Smooth muscle cell (in vitro differentiated cells): ENCODE measurements around the gene PCK1. TPM values are rescaled to one million over a fixed set of nuclear protein-coding genes. Genes with fewer than 3 reads are reported as not detected.

Source experiments
- DNase-seq: peaks from one replicate; lab custom pipeline; 2025; ENCODE audit not compliant: unreplicated experiment; lab: John Stamatoyannopoulos, UW
- H2AFZ ChIP-seq: fragments of 200-600 bp; sonication (generic); 2 replicates; pipeline ENCODE4 v1.6.0; 2016; ENCODE audit warnings: antibody characterized with exemption, low read depth, mild to moderate bottlenecking
- H3F3A ChIP-seq: fragments of 200-600 bp; sonication (generic); 2 replicates; pipeline ENCODE4 v1.6.0; 2017; ENCODE audit warnings: antibody characterized with exemption, low read depth
- H3K27ac ChIP-seq: fragments of 200-600 bp; sonication (generic); 2 replicates; pipeline ENCODE4 v1.5.1; 2016; ENCODE audit warnings: low read depth, mild to moderate bottlenecking
- H3K27me3 ChIP-seq: fragments of 200-600 bp; sonication (generic); 2 replicates; pipeline ENCODE4 v1.6.1; 2016; ENCODE audit warnings: low read depth, mild to moderate bottlenecking
- H3K36me3 ChIP-seq: fragments of 200-600 bp; sonication (generic); 2 replicates; pipeline ENCODE4 v1.5.1; 2016; ENCODE audit warnings: low read depth
- H3K4me1 ChIP-seq: fragments of 200-600 bp; sonication (generic); 2 replicates; pipeline ENCODE4 v1.5.1; 2016; ENCODE audit warnings: low read depth
- H3K4me2 ChIP-seq: fragments of 200-600 bp; sonication (generic); 2 replicates; pipeline ENCODE4 v1.6.0; 2016; ENCODE audit warnings: mild to moderate bottlenecking
- H3K4me3 ChIP-seq: fragments of 200-600 bp; sonication (generic); 2 replicates; pipeline ENCODE4 v1.5.1; 2016; ENCODE audit warnings: mild to moderate bottlenecking
- H3K79me2 ChIP-seq: fragments of 200-600 bp; sonication (generic); 2 replicates; pipeline ENCODE4 v1.6.0; 2016; ENCODE audit warnings: low read depth, mild to moderate bottlenecking
- H3K9ac ChIP-seq: fragments of 200-600 bp; sonication (generic); 2 replicates; pipeline ENCODE4 v1.6.0; 2016; ENCODE audit warnings: low read depth
- H3K9me3 ChIP-seq: fragments of 200-600 bp; sonication (generic); replicated peaks from 2 replicates; pipeline ENCODE4 v1.5.1; 2016; ENCODE audit warnings: low read depth
- H4K20me1 ChIP-seq: fragments of 200-600 bp; sonication (generic); 2 replicates; pipeline ENCODE4 v1.6.0; 2016; ENCODE audit warnings: low read depth
- WGBS: methylation state at CpG from one replicate; pipeline ENCODE4 v1.1.7; 2016; ENCODE audit warnings: low lambda C conversion rate; 5-methylcytosine and 5-hydroxymethylcytosine counted together
- polyA plus RNA-seq: library from polyadenylated mRNA; unstranded; fragments of >200 nt; fragmentation: Nextera tagmentation; extraction: Ambion mirVana; gene quantifications from 2 replicates; pipeline ENCODE4 v1.2.1, GENCODE V29; 2016
- total RNA-seq: library from RNA; depleted of rRNA; stranded (reverse); fragments of >200 nt; gene quantifications from 2 replicates; pipeline ENCODE4 v1.2.3, GENCODE V29; 2014
- TF ChIP-seq, protein P1 (sequence below): fragments of 200-600 bp; sonication (generic); IDR thresholded peaks from 2 replicates; pipeline ENCODE4 v1.5.1; 2017; ENCODE audit warnings: borderline replicate concordance, mild to moderate bottlenecking, antibody characterized with exemption; ENCODE audit not compliant: insufficient read depth, poor library complexity, severe bottlenecking

The PCK1 gene
- total and polyA plus RNA-seq, 2 experiments from 2014 or later: not detected

DNA sequence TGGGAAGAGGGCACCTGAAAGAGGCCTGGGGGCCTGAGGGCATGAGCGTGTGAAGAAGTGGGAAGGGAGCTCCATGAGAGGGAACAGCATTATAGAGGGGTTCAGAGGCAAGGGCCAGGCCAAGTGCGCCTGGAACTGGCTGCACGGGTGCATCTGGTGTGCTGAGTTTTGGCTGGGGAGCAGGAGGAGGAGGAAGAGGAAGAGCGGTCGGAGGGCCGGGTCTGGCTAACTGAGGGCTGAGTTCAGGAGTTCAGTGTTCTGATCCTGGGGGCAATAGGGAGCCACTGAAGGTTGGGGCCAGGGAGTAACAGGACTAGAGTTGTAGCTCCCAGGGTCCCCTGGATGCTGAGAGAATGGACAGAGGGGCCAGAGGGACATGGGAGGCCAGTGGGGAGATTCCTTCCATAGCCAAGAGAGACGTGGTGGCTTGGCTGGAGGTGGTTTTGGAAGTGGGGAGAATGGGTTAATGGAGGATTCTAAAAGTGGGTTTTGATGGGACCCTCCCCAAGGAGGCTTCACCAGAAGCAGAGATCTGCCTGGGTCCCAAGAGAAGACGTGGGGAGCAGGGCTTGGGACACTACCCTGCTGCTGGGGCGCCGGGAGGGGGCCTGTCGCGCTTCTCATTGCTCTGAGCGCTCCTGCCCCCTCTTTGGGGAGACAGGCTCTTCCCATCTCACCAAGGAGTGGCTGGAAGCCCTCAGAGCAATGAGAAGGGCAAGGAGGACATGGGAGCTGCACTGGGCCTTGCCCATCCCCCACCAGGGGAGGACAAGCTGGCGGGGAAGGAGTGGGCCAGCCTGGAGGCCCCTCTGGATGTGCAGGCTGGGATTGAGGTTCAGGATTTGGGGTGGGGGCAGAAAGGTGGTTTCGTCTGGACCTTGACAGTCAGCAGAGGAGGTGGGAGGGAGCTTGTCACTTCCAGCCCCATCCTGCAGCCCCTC, 30.6 kb downstream of the PCK1 start:
- H3K79me2 ChIP-seq: no peaks in the 10 kb centered on the region
- WGBS: 90% methylated on average over 14 of the region's 15 CpGs
- H3K4me3 ChIP-seq: no peak overlapping the region

DNA sequence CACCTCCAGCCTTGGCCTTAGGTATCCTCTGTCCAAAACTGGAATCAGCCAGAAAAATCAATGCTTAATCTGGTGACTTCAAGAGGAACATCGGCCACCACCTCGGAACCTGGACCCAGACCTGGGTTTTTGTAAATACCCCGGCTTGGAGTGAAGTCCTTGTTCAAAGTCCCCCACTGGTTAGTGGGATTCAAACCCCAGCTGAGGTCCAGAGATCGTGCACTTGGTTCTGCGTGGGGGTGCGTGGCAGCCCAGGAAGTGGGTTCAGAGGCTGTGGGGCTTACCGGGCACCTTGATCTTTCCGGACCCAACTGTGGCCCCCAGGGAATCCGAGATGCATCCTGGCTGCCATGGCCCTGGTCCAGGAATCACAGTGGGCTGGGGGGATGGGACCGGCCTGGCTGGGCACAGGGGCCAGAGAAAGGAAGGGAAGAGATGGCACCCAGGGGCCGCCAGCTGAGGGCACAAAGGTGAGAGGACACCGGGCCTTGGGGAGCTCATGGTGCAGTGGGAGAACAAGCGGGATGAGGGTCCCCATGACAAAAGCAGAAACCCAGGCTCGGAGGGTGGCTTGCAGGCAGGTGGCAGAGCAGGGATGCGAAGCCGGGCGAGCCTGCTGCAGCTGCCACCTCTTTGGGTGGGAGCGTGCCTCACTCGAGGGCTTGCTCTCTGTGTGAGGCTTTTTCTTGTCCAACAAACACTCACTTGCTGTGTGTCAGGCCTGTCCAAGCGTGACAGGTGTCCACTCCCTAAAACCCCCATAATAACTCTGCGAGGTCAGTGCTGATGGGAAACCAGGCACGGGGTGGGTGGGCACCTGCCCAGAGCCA, 31.6 kb downstream of the PCK1 start:
- Histone ChIP-seq H4K20me1 (no peaks in the 10 kb centered on the region), H3K4me3 (no peak overlapping the region), H3K4me1 (no peaks in the 10 kb centered on the region), H3K4me2 (no peak overlapping the region), H2AFZ (no peak overlapping the region), H3K79me2 (no peaks in the 10 kb centered on the region), H3K27me3 (no peaks in the 10 kb centered on the region), H3K36me3 (no peaks in the 10 kb centered on the region), H3K27ac (no peak overlapping the region), H3K9me3 (no peaks in the 10 kb centered on the region), H3K9ac (no peak overlapping the region), H3F3A (no peaks in the 10 kb centered on the region)
- WGBS: 92% methylated on average over 21 of the region's 22 CpGs
- TF ChIP-seq, protein P1, sequence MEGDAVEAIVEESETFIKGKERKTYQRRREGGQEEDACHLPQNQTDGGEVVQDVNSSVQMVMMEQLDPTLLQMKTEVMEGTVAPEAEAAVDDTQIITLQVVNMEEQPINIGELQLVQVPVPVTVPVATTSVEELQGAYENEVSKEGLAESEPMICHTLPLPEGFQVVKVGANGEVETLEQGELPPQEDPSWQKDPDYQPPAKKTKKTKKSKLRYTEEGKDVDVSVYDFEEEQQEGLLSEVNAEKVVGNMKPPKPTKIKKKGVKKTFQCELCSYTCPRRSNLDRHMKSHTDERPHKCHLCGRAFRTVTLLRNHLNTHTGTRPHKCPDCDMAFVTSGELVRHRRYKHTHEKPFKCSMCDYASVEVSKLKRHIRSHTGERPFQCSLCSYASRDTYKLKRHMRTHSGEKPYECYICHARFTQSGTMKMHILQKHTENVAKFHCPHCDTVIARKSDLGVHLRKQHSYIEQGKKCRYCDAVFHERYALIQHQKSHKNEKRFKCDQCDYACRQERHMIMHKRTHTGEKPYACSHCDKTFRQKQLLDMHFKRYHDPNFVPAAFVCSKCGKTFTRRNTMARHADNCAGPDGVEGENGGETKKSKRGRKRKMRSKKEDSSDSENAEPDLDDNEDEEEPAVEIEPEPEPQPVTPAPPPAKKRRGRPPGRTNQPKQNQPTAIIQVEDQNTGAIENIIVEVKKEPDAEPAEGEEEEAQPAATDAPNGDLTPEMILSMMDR: no peak
- no peak for DNase-seq

More for the DNA sequence above, 30.6 kb downstream of the PCK1 start:
- TF ChIP-seq, protein P1: no peak
- H2AFZ ChIP-seq: no peak overlapping the region
- no peak overlapping the region for H3K4me2 ChIP-seq
- H3K27me3 ChIP-seq: no peaks in the 10 kb centered on the region
- H3K4me1 ChIP-seq: no peaks in the 10 kb centered on the region
- H3F3A ChIP-seq: no peaks in the 10 kb centered on the region
- no peaks in the 10 kb centered on the region for H3K36me3 ChIP-seq
- DNase-seq: no peak
- no peaks in the 10 kb centered on the region for H4K20me1 ChIP-seq
- no peaks in the 10 kb centered on the region for H3K9me3 ChIP-seq
- no peak overlapping the region for H3K9ac ChIP-seq
- no peak overlapping the region for H3K27ac ChIP-seq

GRCh38 chr20:57593134-57593886, 32.4 kb downstream of the PCK1 start:
- TF ChIP-seq, protein P1: no peak
- Histone ChIP-seq H3K4me2 (no peak overlapping the region), H3K27me3 (no peaks in the 10 kb centered on the region)

More at GRCh38 chr20:57593134-57593886, 32.4 kb downstream of the PCK1 start:
- H3K9me3 ChIP-seq: no peaks in the 10 kb centered on the region
- H3K9ac ChIP-seq: no peak overlapping the region
- H3K27ac ChIP-seq: no peak overlapping the region
- no peaks in the 10 kb centered on the region for H4K20me1 ChIP-seq
- no peaks in the 10 kb centered on the region for H3K36me3 ChIP-seq
- H3F3A ChIP-seq: no peaks in the 10 kb centered on the region
- WGBS: 80% methylated on average over 17 of the region's 17 CpGs
- no peaks in the 10 kb centered on the region for H3K4me1 ChIP-seq
- DNase-seq: no peak
- H3K4me3 ChIP-seq: no peak overlapping the region
- H3K79me2 ChIP-seq: no peaks in the 10 kb centered on the region
- no peak overlapping the region for H2AFZ ChIP-seq
